Thyroid gland (tissue), 4 donors: ENCODE data around the gene THRSP. TPM values are rescaled to one million over a fixed set of nuclear protein-coding genes. Genes with fewer than 3 reads are reported as not detected.
"Not testable (repeated sequence)": the region's sequence is repeated elsewhere in the genome, so short reads cannot be mapped to it uniquely, and the experiment has no call there.

Experiments
- DNase-seq, 2 donors: peaks; one replicate each; pipeline ENCODE4 v3.0.0-alpha.2; 2019
- H3K27ac ChIP-seq, 3 donors: fragments of 200-600 bp; sonication (generic); 1 replicate in 2 of 3; 2 replicates in 1 of 3; pipeline ENCODE4 v1.5.1; 2016 to 2019; ENCODE audit warnings: mild to moderate bottlenecking in 1 of 3, moderate library complexity in 1 of 3
- H3K27me3 ChIP-seq: fragments of 200-600 bp; sonication (generic); one replicate; pipeline ENCODE4 v1.5.1; 2019
- H3K36me3 ChIP-seq, 2 donors: fragments of 200-600 bp; sonication (generic); one replicate each; pipeline ENCODE4 v1.5.1; 2016 to 2019
- H3K4me1 ChIP-seq, 2 donors: fragments of 200-600 bp; sonication (generic); one replicate each; pipeline ENCODE4 v1.5.1; 2017 to 2019
- H3K4me3 ChIP-seq, 3 donors: fragments of 200-600 bp; sonication (generic); replicated peaks in 1 of 3; 1 replicate in 2 of 3; 2 replicates in 1 of 3; pipeline ENCODE4 v1.5.1; 2016; ENCODE audit warnings: mild to moderate bottlenecking in 1 of 3
- H3K9me3 ChIP-seq: fragments of 200-600 bp; sonication (generic); one replicate; pipeline ENCODE4 v1.5.1; 2017
- POLR2A ChIP-seq, 2 donors: fragments of 450-650 bp; IDR thresholded peaks; one replicate each; pipeline ENCODE4 v1.6.1; 2017; ENCODE audit warnings: antibody characterized with exemption in 2 of 2, mild to moderate bottlenecking in 2 of 2, moderate library complexity in 1 of 2
- WGBS, 2 donors: methylation state at CpG; one replicate each; pipeline ENCODE4 v1.1.5; 2017; 5-methylcytosine and 5-hydroxymethylcytosine counted together
- intact Hi-C: fragments of 100-400 bp; cut with DNase I; formaldehyde crosslinking; loops from one replicate; pipeline ENCODE4 v1.15.1; 2023
- total RNA-seq, 4 donors: library from RNA; depleted of rRNA; stranded (reverse); fragments of >200 nt; gene quantifications; one replicate each; pipeline ENCODE4 v1.2.3, GENCODE V29; 2016
- TF ChIP-seq, protein P1 (sequence below), 6 experiments: fragments of 200-600 bp in 3 of 6; fragments of 450-650 bp in 3 of 6; sonication (generic) in 3 of 6; IDR thresholded peaks; one replicate each; pipeline ENCODE4 v1.5.1; 2016 to 2019; ENCODE audit warnings: antibody characterized with exemption in 6 of 6, mild to moderate bottlenecking in 2 of 6, inconsistent platforms in 1 of 6, moderate library complexity in 1 of 6

The THRSP gene
- total RNA-seq, 4 donors from 2014 or later: 0.67 to 7.2 (median 2.8) TPM; not detected in 1

DNA sequence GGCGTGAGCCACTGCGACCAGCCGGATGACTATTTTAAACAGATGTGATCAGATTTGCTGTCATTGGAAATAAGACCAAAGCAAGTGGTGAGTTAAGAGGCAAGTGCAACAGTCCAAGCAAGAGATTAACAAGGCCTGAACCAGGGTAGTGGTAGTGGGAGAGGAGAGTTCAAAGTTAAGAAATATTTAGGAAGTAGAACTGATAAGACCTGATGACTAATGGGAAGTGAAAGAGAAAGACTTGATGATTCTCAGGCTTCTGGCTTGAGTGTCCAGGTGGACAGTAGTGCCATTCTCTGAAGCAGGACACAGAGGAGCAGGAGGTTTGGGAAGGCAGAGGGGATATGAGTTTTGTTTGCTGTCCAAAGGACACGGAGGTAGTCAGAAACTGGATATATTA lies 8.8 kb downstream of the THRSP start:
- peaks cover 3 to 6% of the 10 kb centered on the region in 2 donors for H3K36me3 ChIP-seq
- TF ChIP-seq POLR2A (IDR thresholded peaks at IDR 0.05): no peak
- TF ChIP-seq, protein P1, sequence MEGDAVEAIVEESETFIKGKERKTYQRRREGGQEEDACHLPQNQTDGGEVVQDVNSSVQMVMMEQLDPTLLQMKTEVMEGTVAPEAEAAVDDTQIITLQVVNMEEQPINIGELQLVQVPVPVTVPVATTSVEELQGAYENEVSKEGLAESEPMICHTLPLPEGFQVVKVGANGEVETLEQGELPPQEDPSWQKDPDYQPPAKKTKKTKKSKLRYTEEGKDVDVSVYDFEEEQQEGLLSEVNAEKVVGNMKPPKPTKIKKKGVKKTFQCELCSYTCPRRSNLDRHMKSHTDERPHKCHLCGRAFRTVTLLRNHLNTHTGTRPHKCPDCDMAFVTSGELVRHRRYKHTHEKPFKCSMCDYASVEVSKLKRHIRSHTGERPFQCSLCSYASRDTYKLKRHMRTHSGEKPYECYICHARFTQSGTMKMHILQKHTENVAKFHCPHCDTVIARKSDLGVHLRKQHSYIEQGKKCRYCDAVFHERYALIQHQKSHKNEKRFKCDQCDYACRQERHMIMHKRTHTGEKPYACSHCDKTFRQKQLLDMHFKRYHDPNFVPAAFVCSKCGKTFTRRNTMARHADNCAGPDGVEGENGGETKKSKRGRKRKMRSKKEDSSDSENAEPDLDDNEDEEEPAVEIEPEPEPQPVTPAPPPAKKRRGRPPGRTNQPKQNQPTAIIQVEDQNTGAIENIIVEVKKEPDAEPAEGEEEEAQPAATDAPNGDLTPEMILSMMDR (IDR thresholded peaks at IDR 0.05): no peak
- no peak overlapping the region for H3K4me3 ChIP-seq
- H3K27ac ChIP-seq: no peak overlapping the region
- 94 to 97% methylated on average over 4 of the region's 4 CpGs for WGBS, 2 donors
- intact Hi-C loops: no loop called here
- no peak for DNase-seq
- no peaks in the 10 kb centered on the region for H3K27me3 ChIP-seq
- no peaks in the 10 kb centered on the region for H3K9me3 ChIP-seq
- H3K4me1 ChIP-seq: peaks cover 20 to 62% of the 10 kb centered on the region in 2 donors

DNA sequence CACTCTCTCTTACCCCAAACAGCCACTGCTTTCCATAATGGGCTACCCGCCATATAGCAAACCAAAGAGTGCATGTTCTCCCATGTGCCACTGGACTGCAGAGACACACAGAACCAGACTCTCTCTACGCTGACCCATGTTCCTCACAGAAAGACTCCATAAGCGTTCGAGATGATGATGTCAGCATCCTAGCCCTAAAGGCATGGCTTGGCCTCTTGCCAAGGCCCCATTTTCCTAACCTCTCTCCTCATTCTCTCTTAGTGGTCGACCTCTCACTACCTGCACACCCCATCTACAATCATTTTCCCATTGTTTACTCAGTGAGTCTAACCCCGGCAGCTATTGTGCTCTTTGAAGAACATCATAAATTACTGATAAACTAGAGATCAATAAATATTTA lies 11.1 kb downstream of the THRSP start:
- TF ChIP-seq POLR2A (IDR thresholded peaks at IDR 0.05): no peak
- TF ChIP-seq, protein P1 (IDR thresholded peaks at IDR 0.05): no peak
- intact Hi-C loops: no loop called here
- H3K4me1 ChIP-seq: peaks cover 33 to 57% of the 10 kb centered on the region in 2 donors

DNA sequence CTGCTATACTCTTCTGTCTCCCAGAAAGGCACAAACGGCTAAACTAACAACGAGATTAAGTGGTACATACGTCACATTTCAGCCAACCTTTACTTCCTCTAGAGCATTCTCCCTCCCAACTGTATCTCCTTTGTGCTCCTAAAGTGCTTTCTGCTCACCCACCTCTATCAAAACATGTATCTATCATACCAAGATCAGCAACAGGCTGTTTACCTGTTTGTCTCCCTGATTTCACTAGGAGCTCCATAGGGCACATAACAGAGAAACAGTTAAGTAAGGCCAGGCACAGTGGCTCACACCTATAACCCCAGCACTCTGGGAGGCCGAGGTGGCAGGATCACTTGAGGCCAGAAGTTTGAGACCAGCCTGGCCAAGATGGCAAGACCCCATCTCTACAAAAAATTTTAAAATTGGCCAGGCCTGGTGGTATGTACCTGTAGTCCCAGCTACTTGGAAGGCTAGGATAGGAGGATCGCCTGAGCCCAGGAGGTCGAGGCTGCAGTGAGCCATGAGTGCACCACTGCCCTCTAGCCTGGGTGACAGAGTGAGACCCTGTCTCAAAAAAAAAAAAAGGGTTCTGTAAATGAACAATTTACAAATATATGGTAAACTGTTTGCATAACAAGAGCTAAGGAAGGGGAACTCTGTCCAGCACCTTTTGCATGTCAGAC lies 13.2 kb downstream of the THRSP start:
- intact Hi-C loops: no loop called here
- TF ChIP-seq, protein P1 (IDR thresholded peaks at IDR 0.05): no peak
- TF ChIP-seq POLR2A (IDR thresholded peaks at IDR 0.05): no peak
- peaks cover 0 to under 1% of the 10 kb centered on the region in 2 donors for H3K36me3 ChIP-seq
- H3K27ac ChIP-seq: peak overlapping the region in 2 of 3 donors; percentile 33 to 35
- peaks cover 28 to 42% of the 10 kb centered on the region in 2 donors for H3K4me1 ChIP-seq
- H3K9me3 ChIP-seq: no peaks in the 10 kb centered on the region
- 65 to 72% methylated on average over 6 of the region's 6 CpGs for WGBS, 2 donors
- no peak for DNase-seq
- H3K27me3 ChIP-seq: no peaks in the 10 kb centered on the region
- H3K4me3 ChIP-seq: no peak overlapping the region

More for the DNA sequence above, 11.1 kb downstream of the THRSP start:
- no peaks in the 10 kb centered on the region for H3K9me3 ChIP-seq
- peaks cover 0 to 3% of the 10 kb centered on the region in 2 donors for H3K36me3 ChIP-seq
- no peak overlapping the region for H3K4me3 ChIP-seq
- H3K27me3 ChIP-seq: no peaks in the 10 kb centered on the region
- H3K27ac ChIP-seq: no peak overlapping the region
- no peak for DNase-seq
- 86% methylated on average over 6 of the region's 6 CpGs for WGBS, 2 donors

DNA sequence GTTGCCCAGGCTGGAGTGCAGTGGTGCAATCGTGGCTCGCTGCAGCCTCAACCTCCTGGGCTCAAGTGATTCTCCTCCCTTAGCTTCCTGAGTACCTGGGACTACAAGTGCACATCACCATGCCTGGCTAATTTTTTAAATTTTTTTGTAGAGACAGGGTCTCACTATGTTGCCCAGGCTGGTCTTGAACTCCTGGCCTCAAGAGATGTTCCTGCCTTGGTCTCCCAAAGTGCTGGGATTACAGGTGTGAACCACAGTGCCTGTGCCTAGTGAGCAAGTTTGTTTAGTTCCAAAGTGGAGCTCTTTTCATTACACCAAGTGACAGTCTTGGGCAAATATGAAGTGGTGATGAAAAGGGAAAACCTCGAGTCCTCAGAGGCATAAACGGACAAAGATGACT lies 13.9 kb downstream of the THRSP start:
- H3K36me3 ChIP-seq, H3K27me3 ChIP-seq, DNase-seq, intact Hi-C loops, H3K9me3 ChIP-seq: not testable (repeated sequence)
- peaks cover 28 to 42% of the 10 kb centered on the region in 2 donors for H3K4me1 ChIP-seq
- peak overlapping the region in 1 of 3 donors; percentile 97 for H3K27ac ChIP-seq
- WGBS, 2 donors: 61 to 64% methylated on average over 4 of the region's 4 CpGs
- peak overlapping the region in 1 of 3 donors; percentile 97 for H3K4me3 ChIP-seq

DNA sequence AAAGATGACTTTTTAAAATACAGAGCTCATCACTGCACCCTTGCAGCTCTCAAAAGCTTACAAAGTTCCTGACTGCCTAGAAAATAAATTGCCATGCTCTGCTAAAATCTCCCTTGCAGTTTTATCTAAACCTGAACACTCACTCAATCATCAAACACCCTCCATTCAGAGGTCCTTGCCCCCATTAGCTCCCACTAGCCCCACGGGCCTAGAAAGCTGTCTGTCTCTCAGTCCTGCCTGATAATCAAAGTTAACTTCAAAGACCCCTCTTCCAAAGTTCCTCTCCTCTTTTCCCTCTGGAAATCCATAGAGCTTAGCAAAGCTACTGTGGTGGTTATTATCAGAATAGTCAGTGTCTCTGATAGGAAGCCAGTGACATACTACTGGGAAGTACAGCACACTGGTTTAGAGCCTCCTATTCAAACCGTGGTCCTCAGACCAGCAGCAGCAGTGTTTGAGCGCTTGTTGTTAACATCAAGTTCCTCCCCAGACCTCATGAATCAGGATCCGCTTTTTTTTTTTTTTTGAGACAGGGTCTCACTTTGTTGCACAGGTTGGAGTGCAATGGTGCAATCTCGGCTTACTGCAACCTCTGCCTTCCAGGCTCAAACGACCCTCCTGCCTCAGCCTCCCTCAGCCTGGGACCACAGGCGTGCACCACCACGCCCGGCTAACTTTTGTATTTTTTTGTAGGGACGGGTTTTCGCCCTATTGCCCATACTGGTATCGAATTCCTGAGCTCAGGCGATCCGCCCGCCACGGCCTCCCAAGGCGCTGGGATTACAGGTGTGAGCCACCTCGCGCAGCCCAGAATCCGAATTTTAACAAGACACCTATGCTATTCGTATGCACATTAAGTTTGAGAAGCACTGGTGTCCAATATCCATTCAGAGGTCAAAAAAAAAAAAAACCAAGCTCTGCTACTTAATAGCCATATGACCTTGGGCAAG lies 14.8 kb downstream of the THRSP start:
- Histone ChIP-seq H3K9me3 (no peaks in the 10 kb centered on the region), H3K4me3 (peak overlapping the region in 2 of 3 donors; percentile 88 to 97), H3K36me3 (no peaks in the 10 kb centered on the region), H3K4me1 (peaks cover 28 to 42% of the 10 kb centered on the region in 2 donors), H3K27ac (peak overlapping the region; percentile 92 to 97 (median 95)), H3K27me3 (no peaks in the 10 kb centered on the region)
- intact Hi-C loops: no loop called here
- WGBS, 2 donors: 25 to 44% methylated on average over 20 to 21 of the region's 21 CpGs
- no peak for DNase-seq
- no peak for TF ChIP-seq POLR2A (IDR thresholded peaks at IDR 0.05)
- TF ChIP-seq, protein P1 (IDR thresholded peaks at IDR 0.05): no peak
